Breast epithelium (tissue), 3 donors: ENCODE data around the gene TUNAR.

Experiments used
- CTCF ChIP-seq, 3 donors: fragments of 450-650 bp; IDR thresholded peaks; one replicate each; pipeline ENCODE4 v1.5.1; 2016 to 2017; ENCODE audit warnings: antibody characterized with exemption in 3 of 3, mild to moderate bottlenecking in 3 of 3, moderate library complexity in 3 of 3
- POLR2AphosphoS5 ChIP-seq, 3 donors: sonication (generic); formaldehyde crosslinking; IDR thresholded peaks; one replicate each; pipeline ENCODE4 v1.6.1; 2017; ENCODE audit warnings: antibody characterized with exemption in 3 of 3

- TF ChIP-seq CTCF (IDR thresholded peaks at IDR 0.05) (no peak), POLR2AphosphoS5 (IDR thresholded peaks at IDR 0.05) (no peak)
Measured at GRCh38 chr14:95831041-95831440, 45.6 kb upstream of the TUNAR start.
